ENCODE data around the gene C16orf82.

C16orf82 gene

GRCh38 chr16:27028591-27029110 lies 38.1 kb upstream of the C16orf82 start:
- no peak overlapping the region for H3K27ac ChIP-seq
- no peaks in the 10 kb centered on the region for H3K36me3 ChIP-seq
- no peaks in the 10 kb centered on the region for H3K9me3 ChIP-seq
- no peak overlapping the region for H3K4me3 ChIP-seq
- TF ChIP-seq CTCF (IDR thresholded peaks at IDR 0.05): no peak
- H3K27me3 ChIP-seq: no peaks in the 10 kb centered on the region
- intact Hi-C loops (cut with DNase I; ENCODE audit: low total_unique reads): no loop called here
- no peaks in the 10 kb centered on the region for H3K4me1 ChIP-seq
- DNase-seq: no peak

DNA sequence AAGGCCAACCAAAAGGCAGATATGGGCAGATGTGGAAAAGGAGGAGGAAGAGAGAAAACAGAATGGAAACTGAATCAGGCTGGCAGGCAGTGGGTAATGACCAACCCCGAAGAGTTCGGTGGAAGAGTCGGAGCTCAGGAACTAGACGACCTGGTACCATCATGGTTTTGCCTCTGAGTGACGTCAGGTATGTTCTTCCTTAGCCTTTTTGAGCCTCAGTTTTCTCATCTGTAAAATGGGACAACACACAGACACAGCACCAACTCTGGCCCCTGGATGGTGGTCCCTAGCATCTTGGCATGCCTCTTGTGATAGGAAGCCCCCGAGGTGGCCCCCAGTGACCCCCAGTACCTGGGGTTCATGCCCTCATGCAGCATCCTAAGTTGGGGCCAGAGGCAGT lies 37.2 kb upstream of the C16orf82 start:
- no peaks in the 10 kb centered on the region for H3K9me3 ChIP-seq
- no peaks in the 10 kb centered on the region for H3K36me3 ChIP-seq
- no peaks in the 10 kb centered on the region for H3K4me1 ChIP-seq
- no peak overlapping the region for H3K4me3 ChIP-seq
- H3K27ac ChIP-seq: no peak overlapping the region
- intact Hi-C loops (cut with DNase I; ENCODE audit: low total_unique reads): no loop called here
- no peak for DNase-seq
- no peak for TF ChIP-seq CTCF (IDR thresholded peaks at IDR 0.05)
- H3K27me3 ChIP-seq: no peaks in the 10 kb centered on the region

GRCh38 chr16:27033281-27033979 lies 33.3 kb upstream of the C16orf82 start:
- TF ChIP-seq CTCF (IDR thresholded peaks at IDR 0.05): no peak
- Histone ChIP-seq H3K4me3 (no peak overlapping the region), H3K36me3 (no peaks in the 10 kb centered on the region), H3K27ac (no peak overlapping the region), H3K4me1 (no peaks in the 10 kb centered on the region), H3K27me3 (no peaks in the 10 kb centered on the region), H3K9me3 (no peaks in the 10 kb centered on the region)
- intact Hi-C loops (cut with DNase I; ENCODE audit: low total_unique reads): no loop called here
- DNase-seq: no peak

GRCh38 chr16:27040732-27041131 lies 26.0 kb upstream of the C16orf82 start:
- Histone ChIP-seq H3K4me1 (no peaks in the 10 kb centered on the region), H3K4me3 (no peak overlapping the region), H3K27ac (no peak overlapping the region), H3K36me3 (no peaks in the 10 kb centered on the region), H3K9me3 (no peaks in the 10 kb centered on the region), H3K27me3 (no peaks in the 10 kb centered on the region)
- peak in 1 of 2 donors; percentile 38 for DNase-seq
- intact Hi-C loops (cut with DNase I; ENCODE audit: low total_unique reads): no loop called here
- no peak for TF ChIP-seq CTCF (IDR thresholded peaks at IDR 0.05)

- Histone ChIP-seq H3K9me3 (no peaks in the 10 kb centered on the region), H3K27me3 (no peaks in the 10 kb centered on the region), H3K36me3 (no peaks in the 10 kb centered on the region), H3K4me1 (no peaks in the 10 kb centered on the region), H3K27ac (no peak overlapping the region), H3K4me3 (no peak overlapping the region)
- peak in 1 of 2 donors; percentile 15 for DNase-seq
- no peak for TF ChIP-seq CTCF (IDR thresholded peaks at IDR 0.05)
- intact Hi-C loops (cut with DNase I; ENCODE audit: low total_unique reads): no loop called here
These were observed 19.7 kb upstream of the C16orf82 start for GRCh38 chr16:27046958-27047518.

Measured in tibial artery (tissue), 4 donors.